Measurements from ENCODE around the gene OGFOD1.

Gene OGFOD1

DNA sequence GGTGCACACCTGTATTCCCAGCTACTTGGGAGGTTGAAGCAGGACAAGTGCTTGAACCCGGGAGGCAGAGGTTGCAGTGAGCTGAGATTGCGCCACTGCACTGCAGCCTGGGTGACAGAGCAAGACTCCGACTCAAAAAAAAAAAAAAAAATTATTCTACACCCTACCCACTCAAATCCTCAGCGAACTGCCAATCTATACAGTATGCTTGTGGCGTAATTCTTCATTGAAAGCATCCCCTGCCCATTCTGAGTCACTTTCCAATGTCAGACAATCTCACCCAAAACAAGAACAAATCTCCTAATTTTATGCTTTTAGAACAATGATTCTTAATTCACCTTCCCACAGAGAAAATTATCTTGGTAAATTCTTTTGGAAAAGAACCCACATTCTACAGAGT, 38.0 kb upstream of the OGFOD1 start:
- TF ChIP-seq NFRKB (IDR thresholded peaks at IDR 0.05) (no peak), SP1 (IDR thresholded peaks at IDR 0.05) (no peak), FOXA1 (IDR thresholded peaks at IDR 0.05) (no peak), FOXK2 (IDR thresholded peaks at IDR 0.05) (no peak), HDGF (IDR thresholded peaks at IDR 0.05; ENCODE audit: borderline replicate concordance) (no peak), FOXM1 (IDR thresholded peaks at IDR 0.05; ENCODE audit: borderline replicate concordance) (no peak)
- TF ChIP-seq, protein P1, sequence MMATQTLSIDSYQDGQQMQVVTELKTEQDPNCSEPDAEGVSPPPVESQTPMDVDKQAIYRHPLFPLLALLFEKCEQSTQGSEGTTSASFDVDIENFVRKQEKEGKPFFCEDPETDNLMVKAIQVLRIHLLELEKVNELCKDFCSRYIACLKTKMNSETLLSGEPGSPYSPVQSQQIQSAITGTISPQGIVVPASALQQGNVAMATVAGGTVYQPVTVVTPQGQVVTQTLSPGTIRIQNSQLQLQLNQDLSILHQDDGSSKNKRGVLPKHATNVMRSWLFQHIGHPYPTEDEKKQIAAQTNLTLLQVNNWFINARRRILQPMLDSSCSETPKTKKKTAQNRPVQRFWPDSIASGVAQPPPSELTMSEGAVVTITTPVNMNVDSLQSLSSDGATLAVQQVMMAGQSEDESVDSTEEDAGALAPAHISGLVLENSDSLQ (IDR thresholded peaks at IDR 0.05), result no peak
- POLR2A ChIA-PET, result interaction anchor here (0.7 kb wide), 1 partner anchor 379 kb away, joined by 3 read pairs; no protein-coding TSS in a partner anchor
- CTCF ChIA-PET, result no interaction called here
- DNase-seq (ENCODE audit: extremely low spot score), result no peak

DNA sequence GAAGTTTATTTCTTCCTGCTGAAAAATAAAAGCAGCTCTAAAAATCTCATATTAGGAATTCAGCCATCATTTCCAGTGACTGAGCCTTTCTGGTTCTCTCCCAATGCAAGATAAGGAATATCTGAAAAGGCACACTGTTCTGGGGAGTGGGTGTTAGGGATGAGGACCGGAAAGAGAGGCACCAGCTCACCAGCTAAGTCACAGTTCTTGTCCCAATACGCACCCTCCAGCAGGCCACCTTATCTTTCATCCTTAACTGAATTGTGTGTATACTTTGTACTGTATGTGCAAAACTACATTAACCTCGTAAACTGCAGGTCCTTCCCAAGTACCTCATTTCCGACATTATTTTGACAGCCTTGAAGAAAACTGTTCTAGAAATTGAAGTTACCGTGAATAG, 37.0 kb upstream of the OGFOD1 start:
- CTCF ChIA-PET, result no interaction called here
- no peak for DNase-seq (ENCODE audit: extremely low spot score)
- TF ChIP-seq SP1 (IDR thresholded peaks at IDR 0.05) (no peak), ARNT (IDR thresholded peaks at IDR 0.05) (no peak), SUZ12 (IDR thresholded peaks at IDR 0.05) (no peak), ZNF384 (IDR thresholded peaks at IDR 0.05) (no peak), TARDBP (IDR thresholded peaks at IDR 0.05) (no peak), HDGF (IDR thresholded peaks at IDR 0.05; ENCODE audit: borderline replicate concordance) (no peak), LEF1 (IDR thresholded peaks at IDR 0.05; ENCODE audit: borderline replicate concordance) (no peak), BHLHE40 (IDR thresholded peaks at IDR 0.05; ENCODE audit: borderline replicate concordance) (no peak), L3MBTL2 (conservative IDR thresholded peaks at IDR 0.05) (no peak), NFRKB (IDR thresholded peaks at IDR 0.05) (no peak), CTBP1 (IDR thresholded peaks at IDR 0.05; ENCODE audit: borderline replicate concordance) (no peak), FOXA1 (IDR thresholded peaks at IDR 0.05) (no peak), ELF4 (IDR thresholded peaks at IDR 0.05) (no peak), FOXM1 (IDR thresholded peaks at IDR 0.05; ENCODE audit: borderline replicate concordance) (no peak)
- TF ChIP-seq, protein P1 (IDR thresholded peaks at IDR 0.05), result no peak
- POLR2A ChIA-PET, result no interaction called here

DNA sequence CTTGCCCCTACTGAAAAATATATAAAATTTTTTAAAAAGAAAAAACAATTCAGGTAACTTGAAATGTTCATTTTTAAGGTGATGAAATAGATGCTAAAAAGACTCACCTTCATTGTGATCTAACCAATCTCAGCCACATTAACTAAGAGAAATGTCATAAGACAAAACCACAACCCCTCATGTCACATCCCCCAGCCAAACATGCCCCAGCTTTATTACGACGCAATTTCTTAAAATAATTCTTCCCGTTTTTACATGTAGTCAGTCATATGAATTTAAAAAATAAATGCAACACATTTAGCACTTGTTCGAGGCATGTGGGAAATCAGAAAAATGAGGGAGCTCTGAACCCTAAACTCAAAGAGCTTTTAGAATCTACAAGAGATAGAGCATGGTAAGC, 35.5 kb upstream of the OGFOD1 start:
- TF ChIP-seq ARNT (IDR thresholded peaks at IDR 0.05) (no peak), ZNF384 (IDR thresholded peaks at IDR 0.05) (no peak), FOXK2 (IDR thresholded peaks at IDR 0.05) (no peak), NFRKB (IDR thresholded peaks at IDR 0.05) (no peak), TARDBP (IDR thresholded peaks at IDR 0.05) (no peak)
- TF ChIP-seq, protein P1 (IDR thresholded peaks at IDR 0.05), result no peak
- ChIA-PET POLR2A (no interaction called here), CTCF (no interaction called here)
- DNase-seq (ENCODE audit: extremely low spot score), result no peak

DNA sequence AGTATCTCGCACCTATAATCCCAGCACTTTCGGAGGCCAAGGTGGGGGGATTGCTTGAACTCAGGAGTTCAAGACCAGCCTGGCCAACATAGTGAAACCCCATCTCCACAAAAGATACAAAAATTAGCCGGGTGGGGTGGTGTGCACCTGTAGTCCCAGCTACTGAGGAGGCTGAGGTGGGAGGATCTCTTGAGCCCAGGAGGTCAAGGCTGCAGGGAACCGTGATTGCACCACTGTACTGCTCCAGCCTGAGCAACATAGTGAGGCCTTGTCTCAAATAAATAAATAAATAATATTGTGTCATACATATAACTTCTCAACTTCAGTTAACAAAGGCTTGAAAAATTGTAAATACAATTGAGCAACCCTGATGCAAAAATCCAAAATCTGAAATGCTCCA, 34.2 kb upstream of the OGFOD1 start:
- no peak for DNase-seq (ENCODE audit: extremely low spot score)
- CTCF ChIA-PET, result interaction anchor here (0.6 kb wide), 1 partner anchor 1456 kb away, joined by 8 read pairs; no protein-coding TSS in a partner anchor
- POLR2A ChIA-PET, result no interaction called here
- TF ChIP-seq SP1 (IDR thresholded peaks at IDR 0.05), result no peak
- TF ChIP-seq CTBP1 (IDR thresholded peaks at IDR 0.05; ENCODE audit: borderline replicate concordance), result no peak
- no peak for TF ChIP-seq FOXK2 (IDR thresholded peaks at IDR 0.05)
- TF ChIP-seq HDGF (IDR thresholded peaks at IDR 0.05; ENCODE audit: borderline replicate concordance), result no peak
- no peak for TF ChIP-seq LEF1 (IDR thresholded peaks at IDR 0.05; ENCODE audit: borderline replicate concordance)
- TF ChIP-seq TARDBP (IDR thresholded peaks at IDR 0.05), result no peak
- TF ChIP-seq FOXM1 (IDR thresholded peaks at IDR 0.05; ENCODE audit: borderline replicate concordance), result no peak

DNA sequence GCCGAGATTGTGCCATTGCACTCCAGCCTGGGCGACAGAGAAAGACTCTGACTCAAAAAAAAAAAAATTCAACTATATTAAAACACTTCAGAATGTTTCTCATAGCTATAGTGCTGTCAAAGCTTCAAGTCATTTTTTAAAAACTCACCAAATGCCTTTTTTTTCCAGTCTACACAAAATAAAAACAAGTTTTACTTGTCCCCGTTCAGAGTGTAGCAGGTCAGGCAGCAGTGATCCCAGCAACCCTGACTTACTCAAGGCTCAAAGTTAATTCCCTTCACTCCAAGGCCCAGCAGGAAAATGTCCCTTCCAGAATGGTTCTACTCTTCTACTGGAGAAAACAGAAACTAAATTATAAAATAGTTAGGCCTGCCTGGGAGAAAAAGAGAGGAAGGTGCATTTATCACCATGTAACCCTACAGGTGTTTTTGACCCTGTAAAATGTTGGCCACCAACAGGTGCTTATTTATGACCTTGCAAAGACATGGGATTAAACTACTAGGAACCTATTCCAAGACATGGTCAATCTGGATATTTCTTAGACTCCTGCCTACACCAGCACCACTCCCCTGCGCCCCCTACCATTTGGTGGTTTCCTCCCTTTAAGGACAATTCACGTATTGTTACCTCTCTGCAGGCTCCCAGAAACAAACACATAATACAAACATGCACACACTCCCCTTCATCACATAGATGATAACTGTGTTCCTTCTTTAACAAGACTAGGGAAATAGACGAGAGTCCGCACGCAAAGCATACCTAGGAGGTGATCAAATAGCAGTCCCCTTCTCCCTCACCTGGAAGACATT, 31.4 kb upstream of the OGFOD1 start:
- POLR2A ChIA-PET, result interaction anchor here (1.0 kb wide), 1 partner anchor 31 kb away, joined by 4 read pairs; the partner anchor contains the start of genes NUDT21 and OGFOD1
- CTCF ChIA-PET, result no interaction called here
- DNase-seq (ENCODE audit: extremely low spot score), result no peak
- TF ChIP-seq NFRKB (IDR thresholded peaks at IDR 0.05), result no peak

DNA sequence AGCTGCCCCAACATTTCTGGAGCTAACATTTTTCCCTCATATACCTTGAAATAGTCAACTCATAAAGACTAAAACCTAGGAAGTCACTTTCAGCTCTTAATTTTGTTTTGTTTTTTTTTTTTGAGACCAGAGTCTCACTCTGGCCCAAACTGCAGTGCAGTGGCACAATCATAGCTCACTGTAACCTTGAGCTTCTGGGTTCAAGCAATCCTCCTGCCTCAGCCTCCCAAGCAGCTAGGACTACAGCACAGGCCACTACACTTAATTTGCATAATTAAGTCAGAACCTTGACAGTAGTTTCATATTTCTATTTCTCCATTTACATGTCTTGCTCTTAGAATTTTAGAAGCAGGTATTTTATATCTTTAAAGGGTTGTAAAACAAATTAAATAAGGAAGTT, 30.7 kb upstream of the OGFOD1 start:
- ChIA-PET CTCF (no interaction called here), POLR2A (interaction anchor here (1.0 kb wide), 1 partner anchor 31 kb away, joined by 4 read pairs; the partner anchor contains the start of genes NUDT21 and OGFOD1)
- no peak for DNase-seq (ENCODE audit: extremely low spot score)
- TF ChIP-seq SUZ12 (IDR thresholded peaks at IDR 0.05) (no peak), CTBP1 (IDR thresholded peaks at IDR 0.05; ENCODE audit: borderline replicate concordance) (no peak), NFRKB (IDR thresholded peaks at IDR 0.05) (no peak), HDGF (IDR thresholded peaks at IDR 0.05; ENCODE audit: borderline replicate concordance) (no peak), ARNT (IDR thresholded peaks at IDR 0.05) (no peak), L3MBTL2 (conservative IDR thresholded peaks at IDR 0.05) (no peak), FOXM1 (IDR thresholded peaks at IDR 0.05; ENCODE audit: borderline replicate concordance) (no peak), ZNF384 (IDR thresholded peaks at IDR 0.05) (no peak), BHLHE40 (IDR thresholded peaks at IDR 0.05; ENCODE audit: borderline replicate concordance) (no peak), FOXK2 (IDR thresholded peaks at IDR 0.05) (no peak), FOXA1 (IDR thresholded peaks at IDR 0.05) (no peak), LEF1 (IDR thresholded peaks at IDR 0.05; ENCODE audit: borderline replicate concordance) (no peak), ELF4 (IDR thresholded peaks at IDR 0.05) (no peak), TARDBP (IDR thresholded peaks at IDR 0.05) (no peak), SP1 (IDR thresholded peaks at IDR 0.05) (no peak)
- TF ChIP-seq, protein P1 (IDR thresholded peaks at IDR 0.05), result no peak

Data from HEK293T (cell line).